C4-2B (cell line): Measurements from ENCODE around the gene EPHA5.

Experiments used
- H3K27ac ChIP-seq: fragments of 450-650 bp; 2 replicates; pipeline ENCODE4 v1.5.1; 2017
- ZFX ChIP-seq: fragments of 450-650 bp; IDR thresholded peaks from 2 replicates; pipeline ENCODE4 v1.6.1; 2017
- TF ChIP-seq, protein P1 (sequence below): fragments of 450-650 bp; conservative IDR thresholded peaks from 2 replicates; pipeline ENCODE4 v1.5.1; 2017; ENCODE audit warnings: mild to moderate bottlenecking

Gene EPHA5

DNA sequence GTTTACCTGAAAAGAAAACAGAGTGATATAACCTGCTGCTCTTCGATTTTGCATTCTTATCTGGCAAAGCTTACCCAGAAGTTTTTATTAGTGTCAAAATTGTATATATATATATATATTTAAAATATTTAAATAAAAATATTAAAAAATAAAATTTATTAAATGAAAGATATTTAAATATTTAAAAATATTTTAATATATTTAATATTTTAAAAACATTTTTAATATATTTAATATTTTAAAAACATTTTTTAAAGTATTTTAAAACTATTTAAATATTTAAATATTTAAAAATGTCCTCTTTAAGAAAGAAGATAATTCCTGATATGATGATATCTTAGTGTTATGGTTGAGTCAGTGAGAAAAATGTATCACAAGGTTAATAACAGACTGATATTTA, 317.2 kb downstream of the EPHA5 start:
- no peak overlapping the region for H3K27ac ChIP-seq
- TF ChIP-seq, protein P1, sequence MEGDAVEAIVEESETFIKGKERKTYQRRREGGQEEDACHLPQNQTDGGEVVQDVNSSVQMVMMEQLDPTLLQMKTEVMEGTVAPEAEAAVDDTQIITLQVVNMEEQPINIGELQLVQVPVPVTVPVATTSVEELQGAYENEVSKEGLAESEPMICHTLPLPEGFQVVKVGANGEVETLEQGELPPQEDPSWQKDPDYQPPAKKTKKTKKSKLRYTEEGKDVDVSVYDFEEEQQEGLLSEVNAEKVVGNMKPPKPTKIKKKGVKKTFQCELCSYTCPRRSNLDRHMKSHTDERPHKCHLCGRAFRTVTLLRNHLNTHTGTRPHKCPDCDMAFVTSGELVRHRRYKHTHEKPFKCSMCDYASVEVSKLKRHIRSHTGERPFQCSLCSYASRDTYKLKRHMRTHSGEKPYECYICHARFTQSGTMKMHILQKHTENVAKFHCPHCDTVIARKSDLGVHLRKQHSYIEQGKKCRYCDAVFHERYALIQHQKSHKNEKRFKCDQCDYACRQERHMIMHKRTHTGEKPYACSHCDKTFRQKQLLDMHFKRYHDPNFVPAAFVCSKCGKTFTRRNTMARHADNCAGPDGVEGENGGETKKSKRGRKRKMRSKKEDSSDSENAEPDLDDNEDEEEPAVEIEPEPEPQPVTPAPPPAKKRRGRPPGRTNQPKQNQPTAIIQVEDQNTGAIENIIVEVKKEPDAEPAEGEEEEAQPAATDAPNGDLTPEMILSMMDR = no peak
- TF ChIP-seq ZFX = no peak

DNA sequence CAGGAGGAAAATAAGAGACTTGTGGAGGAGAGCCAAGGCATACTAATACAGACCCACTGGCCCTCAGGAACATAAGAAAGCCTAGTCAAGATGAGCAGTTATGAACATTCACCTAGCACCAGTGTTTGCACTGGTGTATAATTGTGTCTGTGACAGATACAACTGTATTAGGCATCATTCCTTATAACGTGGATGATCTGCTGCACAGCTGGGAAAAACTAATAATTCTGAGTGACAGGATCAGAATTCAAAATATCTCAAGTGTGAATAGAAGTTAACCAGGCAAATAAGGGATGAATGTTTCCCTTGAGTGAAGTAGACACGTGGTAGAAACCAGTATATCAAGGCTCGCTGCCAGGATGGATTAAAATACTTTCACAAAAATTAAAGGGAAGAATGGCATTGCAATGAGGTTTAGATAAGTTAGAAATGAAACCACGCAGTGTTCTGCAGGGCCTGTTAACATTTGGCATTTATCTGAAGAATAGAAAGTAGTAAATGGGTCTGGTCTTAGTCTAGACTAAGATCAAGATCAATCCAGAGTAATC, 325.9 kb downstream of the EPHA5 start:
- TF ChIP-seq, protein P1 = no peak
- no peak for TF ChIP-seq ZFX
- no peak overlapping the region for H3K27ac ChIP-seq

DNA sequence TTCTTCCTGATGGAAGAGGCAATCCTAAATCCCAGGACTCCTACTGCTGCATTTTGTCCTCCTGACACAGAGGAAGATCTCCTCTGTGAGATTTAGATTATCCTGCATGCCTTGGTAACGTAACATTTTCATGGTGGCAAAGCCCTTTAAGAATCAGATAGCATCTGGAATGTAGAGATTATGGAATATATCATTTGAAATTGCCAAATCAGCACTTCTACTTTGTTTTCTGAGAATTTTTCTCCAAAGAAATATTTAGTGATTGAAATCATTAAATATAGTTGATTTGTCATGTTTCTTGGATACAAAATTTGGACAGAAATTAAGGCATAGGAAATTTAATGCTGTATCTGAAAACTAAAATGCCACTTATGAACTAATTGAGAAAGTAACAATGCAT, 326.9 kb downstream of the EPHA5 start:
- TF ChIP-seq, protein P1 = no peak
- TF ChIP-seq ZFX = no peak
- H3K27ac ChIP-seq = no peak overlapping the region

DNA sequence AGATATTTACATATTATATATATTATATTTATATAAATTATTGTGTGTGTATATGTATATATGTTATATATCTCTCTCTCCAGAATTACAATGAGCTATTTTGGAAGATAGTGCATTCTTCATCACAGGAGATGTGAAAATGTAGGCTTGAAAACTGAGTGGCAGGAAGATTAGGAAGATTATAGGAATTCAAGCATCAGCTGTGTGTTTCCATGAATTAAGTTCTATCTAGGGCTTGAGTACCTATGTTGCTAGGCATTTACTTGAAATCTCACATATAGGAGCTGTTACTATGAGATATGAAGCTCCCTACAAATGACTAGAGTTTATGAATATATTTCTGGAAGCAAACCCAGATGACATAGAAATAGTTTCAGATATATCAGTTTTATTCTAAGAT, 328.7 kb downstream of the EPHA5 start:
- TF ChIP-seq, protein P1 = no peak
- no peak for TF ChIP-seq ZFX
- no peak overlapping the region for H3K27ac ChIP-seq

DNA sequence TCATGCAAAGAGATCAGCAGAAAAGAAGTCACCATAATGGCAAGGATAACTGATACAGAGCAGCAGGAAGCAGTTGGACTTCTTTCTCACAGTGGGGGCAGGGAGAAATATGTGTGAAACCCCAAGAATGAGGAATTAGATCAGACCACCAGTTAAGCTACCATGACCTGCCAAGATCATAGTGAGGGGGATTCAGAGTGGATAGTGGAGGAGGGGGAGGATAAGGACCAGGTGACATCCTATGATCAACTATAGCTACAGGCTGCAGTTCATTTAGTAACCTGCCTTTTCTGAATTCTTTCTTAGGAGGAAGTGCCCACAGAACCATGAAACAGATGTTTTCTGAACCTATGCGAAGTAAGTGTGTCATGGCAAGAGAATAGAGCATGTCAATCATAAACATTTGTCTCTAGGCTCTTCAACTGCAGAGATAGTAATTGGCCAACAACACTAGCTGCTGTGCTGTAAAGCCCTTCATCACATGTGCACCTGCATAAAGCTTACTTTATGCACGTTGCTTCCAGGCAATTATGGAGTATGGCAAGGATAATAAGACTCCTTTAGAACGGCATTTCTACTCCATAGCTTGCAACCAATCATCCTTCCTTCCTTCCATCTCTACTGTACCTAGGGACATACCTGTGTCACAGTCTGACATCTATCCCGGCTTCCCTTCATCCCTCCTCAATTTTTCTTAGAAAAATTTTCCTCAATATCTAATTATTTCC, 329.7 kb downstream of the EPHA5 start:
- H3K27ac ChIP-seq = no peak overlapping the region
- TF ChIP-seq ZFX = no peak
- TF ChIP-seq, protein P1 = no peak

DNA sequence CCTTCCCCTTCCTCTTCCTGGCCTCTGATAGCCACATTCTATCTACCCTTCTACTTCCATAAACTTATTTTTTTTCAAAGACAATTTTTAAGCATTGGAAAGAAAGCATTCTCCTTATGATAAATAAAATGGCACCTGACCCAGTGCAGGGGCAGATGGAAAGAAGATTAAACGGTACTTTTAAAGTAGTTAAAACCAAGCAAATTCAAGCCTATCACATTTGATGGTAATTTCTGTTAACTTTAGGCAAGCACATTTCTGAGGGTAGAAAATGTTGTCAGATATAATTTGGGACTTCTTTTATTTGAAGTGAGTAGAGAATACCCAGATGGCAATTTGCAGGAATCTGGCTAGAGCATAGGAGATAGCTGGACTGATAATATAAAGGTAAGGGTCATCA, 332.9 kb downstream of the EPHA5 start:
- no peak for TF ChIP-seq ZFX
- TF ChIP-seq, protein P1 = no peak
- H3K27ac ChIP-seq = no peak overlapping the region

DNA sequence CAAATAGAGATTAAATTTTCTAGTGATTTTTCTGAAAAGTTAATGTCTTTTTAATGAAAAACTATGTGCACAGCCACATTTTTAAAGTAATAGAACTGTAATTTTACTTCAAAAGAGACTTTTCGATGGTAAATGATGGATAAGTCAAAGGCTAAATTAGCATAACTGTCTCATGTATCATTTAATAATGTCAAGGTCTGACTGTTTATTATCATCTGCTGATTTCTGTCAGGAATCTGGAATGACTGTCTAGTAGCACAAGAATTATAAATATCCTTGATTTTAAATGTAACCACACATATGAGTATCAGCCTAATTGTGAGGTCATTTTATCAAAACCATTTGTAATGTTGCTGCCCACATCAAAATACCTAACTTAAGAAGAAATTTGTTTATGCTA, 333.8 kb downstream of the EPHA5 start:
- TF ChIP-seq, protein P1 = no peak
- no peak for TF ChIP-seq ZFX
- no peak overlapping the region for H3K27ac ChIP-seq
